HL-60 (cell line): ENCODE results near the gene NOX5.

ENCODE experiments used
- POLR2AphosphoS5 ChIP-seq: IDR thresholded peaks from 2 replicates; pipeline ENCODE4 v1.6.1; 2012; ENCODE audit warnings: low read depth
- TF ChIP-seq, protein P1 (sequence below): IDR thresholded peaks from one replicate; pipeline ENCODE4 v1.5.1; 2011; ENCODE audit warnings: low read length, control low read depth, inconsistent platforms; ENCODE audit not compliant: insufficient read depth

GRCh38 chr15:68987120-68987519, 27.4 kb upstream of the NOX5 start:
- TF ChIP-seq, protein P1, sequence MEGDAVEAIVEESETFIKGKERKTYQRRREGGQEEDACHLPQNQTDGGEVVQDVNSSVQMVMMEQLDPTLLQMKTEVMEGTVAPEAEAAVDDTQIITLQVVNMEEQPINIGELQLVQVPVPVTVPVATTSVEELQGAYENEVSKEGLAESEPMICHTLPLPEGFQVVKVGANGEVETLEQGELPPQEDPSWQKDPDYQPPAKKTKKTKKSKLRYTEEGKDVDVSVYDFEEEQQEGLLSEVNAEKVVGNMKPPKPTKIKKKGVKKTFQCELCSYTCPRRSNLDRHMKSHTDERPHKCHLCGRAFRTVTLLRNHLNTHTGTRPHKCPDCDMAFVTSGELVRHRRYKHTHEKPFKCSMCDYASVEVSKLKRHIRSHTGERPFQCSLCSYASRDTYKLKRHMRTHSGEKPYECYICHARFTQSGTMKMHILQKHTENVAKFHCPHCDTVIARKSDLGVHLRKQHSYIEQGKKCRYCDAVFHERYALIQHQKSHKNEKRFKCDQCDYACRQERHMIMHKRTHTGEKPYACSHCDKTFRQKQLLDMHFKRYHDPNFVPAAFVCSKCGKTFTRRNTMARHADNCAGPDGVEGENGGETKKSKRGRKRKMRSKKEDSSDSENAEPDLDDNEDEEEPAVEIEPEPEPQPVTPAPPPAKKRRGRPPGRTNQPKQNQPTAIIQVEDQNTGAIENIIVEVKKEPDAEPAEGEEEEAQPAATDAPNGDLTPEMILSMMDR: no peak
- no peak for TF ChIP-seq POLR2AphosphoS5
